CD4-positive, alpha-beta T cell (primary cell): Measurements from ENCODE around the gene ARHGAP27. TPM values are rescaled to one million over a fixed set of nuclear protein-coding genes. Genes with fewer than 3 reads are reported as not detected.
A peak's percentile ranks its signal among the peaks of the same experiment; 100 is the strongest.

Experiments
- ATAC-seq: fragments of 200-7000 bp; cut with Tn5 transposase; one replicate; pipeline ENCODE4 v1.10.0; 2022; ENCODE audit warnings: mild to moderate bottlenecking; ENCODE audit not compliant: poor library complexity
- CTCF ChIA-PET: fragments of 350-600 bp; sonication (Branson Sonifier 250); formaldehyde crosslinking; loops from one replicate; lab custom pipeline; 2021; ENCODE audit warnings: antibody characterized with exemption, inconsistent platforms; lab: Charles Lee
- POLR2A ChIA-PET: fragments of 350-600 bp; sonication (Branson Sonifier 250); formaldehyde crosslinking; loops from one replicate; lab custom pipeline; 2021; ENCODE audit warnings: antibody characterized with exemption, inconsistent platforms; lab: Charles Lee
- DNase-seq, 14 experiments: peaks; one replicate each; pipeline ENCODE4 v3.0.0-alpha.2; 2013 to 2020; ENCODE audit warnings: mixed read lengths in 2 of 14
- H3K27ac ChIP-seq, 2 donors: one replicate each; pipeline versions ENCODE4 v1.5.1 to v1.7.0; 2013; ENCODE audit warnings: low read length in 2 of 2, low read depth in 1 of 2, mild to moderate bottlenecking in 1 of 2
- H3K27me3 ChIP-seq, 2 experiments: 1 replicate in 1 of 2; 2 replicates in 1 of 2; pipeline versions ENCODE4 v1.6.1 to v1.7.0; 2013; ENCODE audit warnings: low read length in 2 of 2, control low read depth in 1 of 2, mild to moderate bottlenecking in 1 of 2, moderate library complexity in 1 of 2; ENCODE audit not compliant: insufficient read depth in 2 of 2, control insufficient read depth in 1 of 2
- H3K36me3 ChIP-seq: one replicate; pipeline ENCODE4 v1.6.1; 2013; ENCODE audit warnings: low read length, control low read depth; ENCODE audit not compliant: insufficient read depth
- H3K4me1 ChIP-seq: one replicate; pipeline ENCODE4 v1.6.1; 2013; ENCODE audit warnings: low read length, control low read depth; ENCODE audit not compliant: insufficient read depth
- H3K4me3 ChIP-seq: one replicate; pipeline ENCODE4 v1.5.1; 2013; ENCODE audit warnings: mild to moderate bottlenecking, low read length, moderate library complexity
- H3K9me3 ChIP-seq, 2 experiments: 1 replicate in 1 of 2; 2 replicates in 1 of 2; pipeline versions ENCODE4 v1.6.1 to v1.7.0; 2013; ENCODE audit warnings: low read length in 2 of 2, mild to moderate bottlenecking in 2 of 2, control low read depth in 1 of 2, moderate library complexity in 1 of 2; ENCODE audit not compliant: control insufficient read depth in 1 of 2, insufficient read depth in 1 of 2
- H3K27ac Mint-ChIP-seq: one replicate; pipeline ENCODE4 v1.8.0; 2020; ENCODE audit warnings: mixed read lengths
- H3K27me3 Mint-ChIP-seq: one replicate; pipeline ENCODE4 v1.8.0; 2021; ENCODE audit warnings: mixed read lengths
- H3K36me3 Mint-ChIP-seq: one replicate; pipeline ENCODE4 v1.8.0; 2021; ENCODE audit warnings: low read depth, mixed read lengths
- H3K4me1 Mint-ChIP-seq: one replicate; pipeline ENCODE4 v1.8.0; 2021; ENCODE audit warnings: low read depth, mixed read lengths
- H3K4me3 Mint-ChIP-seq: one replicate; pipeline ENCODE4 v1.8.0; 2020; ENCODE audit warnings: mild to moderate bottlenecking, mixed read lengths
- H3K9me3 Mint-ChIP-seq: one replicate; pipeline ENCODE4 v1.8.0; 2020; ENCODE audit warnings: mixed read lengths
- CTCF ChIP-seq: fragments of 200-600 bp; IDR thresholded peaks from one replicate; pipeline ENCODE4 v1.8.0; 2022; ENCODE audit warnings: antibody characterized with exemption, mild to moderate bottlenecking
- intact Hi-C, 2 experiments: fragments of 100-400 bp; cut with DNase I in 1 of 2; cut with micrococcal nuclease in 1 of 2; formaldehyde crosslinking; loops; one replicate each; pipeline versions ENCODE4 v1.15.1 to v1.9.0; 2023 to 2025; cut with DNase I, micrococcal nuclease
- total RNA-seq, 174 experiments: library from RNA in 2 of 174; stranded (reverse) in 2 of 174; gene quantifications; one replicate each; pipeline ENCODE4 v1.2.3 and lab custom pipeline; 2021 to 2026

The ARHGAP27 gene
- total RNA-seq, 2 experiments from 2014 or later, result 33.3 to 35.2 TPM

- Mint-ChIP-seq H3K27ac (peak overlapping the region; percentile 99), H3K4me1 (peaks cover 56% of the 10 kb centered on the region), H3K4me3 (peak overlapping the region; percentile 100), H3K36me3 (peaks cover 34% of the 10 kb centered on the region), H3K27me3 (no peaks in the 10 kb centered on the region), H3K9me3 (no peaks in the 10 kb centered on the region)
- intact Hi-C loops, result no loop called here
- ChIA-PET POLR2A (no interaction called here), CTCF (no interaction called here)
- ATAC-seq (no peak), DNase-seq (peak in 1 of 14 experiments; percentile 51)
- Histone ChIP-seq H3K27me3 (no peaks in the 10 kb centered on the region), H3K4me3 (peak overlapping the region; percentile 86), H3K9me3 (no peaks in the 10 kb centered on the region), H3K4me1 (peaks cover 64% of the 10 kb centered on the region), H3K36me3 (peaks cover 7% of the 10 kb centered on the region), H3K27ac (peak overlapping the region; percentile 83 to 91)
- TF ChIP-seq CTCF, result no peak
These were observed 21.1 kb downstream of the ARHGAP27 start for GRCh38 chr17:45411348-45412105.

DNA sequence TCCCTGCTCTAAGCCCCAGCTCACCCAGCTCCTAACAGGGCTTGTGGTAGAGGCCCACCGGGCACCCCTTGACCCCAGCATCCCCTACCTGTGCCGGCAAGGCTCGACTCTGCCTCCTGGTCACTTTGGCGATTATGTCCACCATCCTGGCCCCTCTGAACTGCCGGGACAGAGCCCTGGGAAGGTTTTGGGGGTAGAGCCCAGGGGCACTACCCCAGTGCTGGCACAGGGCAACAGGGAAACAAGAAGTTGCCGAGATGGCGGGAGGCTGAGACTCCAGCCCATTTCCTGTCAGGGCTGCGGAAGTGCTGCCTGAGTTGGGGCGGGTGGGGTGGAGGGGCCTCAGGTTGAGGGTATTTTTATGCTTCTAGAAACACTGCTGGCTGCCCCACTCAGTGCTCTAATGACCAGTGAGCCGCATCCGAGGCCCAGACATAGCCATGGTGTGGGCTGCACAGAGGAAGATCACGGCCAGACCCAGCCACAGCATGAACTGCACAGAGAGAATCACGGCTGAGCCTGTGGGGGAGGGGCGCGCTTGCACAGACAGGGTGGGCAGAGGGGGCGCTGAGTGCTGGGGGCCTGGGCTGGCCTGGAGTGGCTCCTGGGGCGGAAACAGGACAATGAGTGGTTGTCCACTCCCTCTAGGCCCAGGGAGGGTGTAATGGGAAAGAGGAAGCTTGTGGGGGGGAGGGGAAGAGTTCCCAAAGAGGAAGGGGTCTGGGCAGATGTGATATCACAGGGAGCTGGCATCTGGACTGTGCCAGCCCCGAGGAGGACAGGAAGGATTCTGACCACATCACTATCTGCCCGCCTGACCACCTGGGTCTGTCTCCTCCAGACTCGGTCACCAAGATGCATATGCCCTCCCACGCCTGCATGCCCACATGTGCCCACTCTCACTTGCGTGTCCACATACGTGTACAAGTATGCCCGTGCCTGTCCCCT is 22.3 kb downstream of the ARHGAP27 start:
- CTCF ChIA-PET, result interaction anchor here (1.0 kb wide), 1 partner anchor 275 kb away, joined by 3 read pairs; the partner anchor contains the start of gene ACBD4
- Histone ChIP-seq H3K4me1 (peaks cover 74% of the 10 kb centered on the region), H3K27me3 (no peaks in the 10 kb centered on the region), H3K9me3 (no peaks in the 10 kb centered on the region), H3K4me3 (peak overlapping the region; percentile 86), H3K36me3 (peaks cover 18% of the 10 kb centered on the region), H3K27ac (peak overlapping the region; percentile 83 to 91)
- DNase-seq (peak; percentile 40 to 76 (median 60)), ATAC-seq (peak; percentile 83)
- H3K4me1 Mint-ChIP-seq, result peaks cover 56% of the 10 kb centered on the region
- H3K27ac Mint-ChIP-seq, result peak overlapping the region; percentile 99
- no peaks in the 10 kb centered on the region for H3K27me3 Mint-ChIP-seq
- TF ChIP-seq CTCF, result no peak
- H3K4me3 Mint-ChIP-seq, result peak overlapping the region; percentile 100
- POLR2A ChIA-PET, result interaction anchor here (0.5 to 2.2 kb wide), 8 partner anchors 21 to 262 kb away, joined by 3 to 10 read pairs (median 4); partner anchors contain the start of gene HEXIM1
- H3K9me3 Mint-ChIP-seq, result no peaks in the 10 kb centered on the region
- intact Hi-C loops, result no loop called here
- peaks cover 41% of the 10 kb centered on the region for H3K36me3 Mint-ChIP-seq

DNA sequence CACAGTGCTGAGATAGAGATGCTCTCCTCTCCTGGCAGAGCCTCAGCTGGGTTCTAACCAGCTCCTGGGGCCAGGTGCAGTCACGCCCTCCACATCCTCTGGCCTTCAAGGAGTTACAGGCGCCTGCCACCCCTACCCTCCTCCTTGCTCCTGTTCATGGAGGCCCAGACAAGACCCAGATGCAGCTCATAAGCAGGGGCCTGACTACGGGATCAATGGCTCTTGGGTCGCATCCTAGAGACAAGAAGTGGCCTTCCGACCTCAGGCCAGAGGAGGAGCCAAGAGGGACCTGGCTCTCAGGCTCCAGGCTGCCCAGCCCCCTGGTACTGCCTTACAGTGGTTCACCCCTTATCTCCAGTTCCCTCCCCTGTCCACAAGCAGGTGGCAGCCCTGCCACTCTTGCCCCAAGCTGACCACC is 23.0 kb downstream of the ARHGAP27 start:
- DNase-seq (peak in 1 of 14 experiments; percentile 46), ATAC-seq (peak; percentile 39)
- H3K36me3 ChIP-seq, result peaks cover 26% of the 10 kb centered on the region
- peaks cover 70% of the 10 kb centered on the region for H3K4me1 ChIP-seq
- H3K27me3 Mint-ChIP-seq, result no peaks in the 10 kb centered on the region
- ChIA-PET CTCF (interaction anchor here (1.0 to 1.3 kb wide), 3 partner anchors 19 to 274 kb away, joined by 3 to 6 read pairs (median 3); partner anchors contain the start of gene ACBD4), POLR2A (interaction anchor here (1.1 to 2.2 kb wide), 6 partner anchors 98 to 261 kb away, joined by 3 to 10 read pairs (median 6); partner anchors contain the start of gene HEXIM1)
- peak overlapping the region; percentile 99 for H3K27ac Mint-ChIP-seq
- H3K27me3 ChIP-seq, result no peaks in the 10 kb centered on the region
- H3K9me3 Mint-ChIP-seq, result no peaks in the 10 kb centered on the region
- H3K9me3 ChIP-seq, result no peaks in the 10 kb centered on the region
- TF ChIP-seq CTCF, result no peak
- H3K4me1 Mint-ChIP-seq, result peaks cover 56% of the 10 kb centered on the region
- peaks cover 45% of the 10 kb centered on the region for H3K36me3 Mint-ChIP-seq
- intact Hi-C loops, result no loop called here
- H3K4me3 ChIP-seq, result peak overlapping the region; percentile 86
- H3K27ac ChIP-seq, result peak overlapping the region; percentile 83 to 91
- H3K4me3 Mint-ChIP-seq, result peak overlapping the region; percentile 100
